WTC11 (cell line): ENCODE measurements around the gene NAV2.

ENCODE experiments used
- CREB1 ChIP-seq: sonication (generic); formaldehyde crosslinking; IDR thresholded peaks from 2 replicates; pipeline ENCODE4 v1.8.0; 2023; ENCODE audit warnings: mild to moderate bottlenecking, missing genetic modification reagents
- NR2C2 ChIP-seq: sonication (generic); formaldehyde crosslinking; IDR thresholded peaks from 2 replicates; pipeline ENCODE4 v1.8.0; 2022; ENCODE audit warnings: mild to moderate bottlenecking, missing genetic modification reagents
- NR3C1 ChIP-seq: sonication (generic); formaldehyde crosslinking; conservative IDR thresholded peaks from 2 replicates; pipeline ENCODE4 v1.8.1; 2023; ENCODE audit warnings: low read depth, mild to moderate bottlenecking, missing genetic modification reagents
- OVOL2 ChIP-seq: fragments of 250-450 bp; sonication (Bioruptor Pico); IDR thresholded peaks from 2 replicates; pipeline ENCODE4 v1.9.0; 2021; ENCODE audit warnings: mild to moderate bottlenecking, borderline replicate concordance
- SP1 ChIP-seq: sonication (generic); formaldehyde crosslinking; conservative IDR thresholded peaks from 2 replicates; pipeline ENCODE4 v1.8.1; 2022; ENCODE audit warnings: missing genetic modification reagents
- ZNF138 ChIP-seq: sonication (generic); formaldehyde crosslinking; conservative IDR thresholded peaks from 2 replicates; pipeline ENCODE4 v1.8.1; 2022; ENCODE audit warnings: mild to moderate bottlenecking, moderate library complexity, missing genetic modification reagents
- TF ChIP-seq, protein P1 (sequence below): fragments of 200-600 bp; IDR thresholded peaks from 2 replicates; pipeline ENCODE4 v1.8.0; 2022; ENCODE audit warnings: antibody characterized with exemption
- TF ChIP-seq, protein P2 (sequence below): sonication (generic); formaldehyde crosslinking; conservative IDR thresholded peaks from 2 replicates; pipeline ENCODE4 v1.8.1; 2022; ENCODE audit warnings: mild to moderate bottlenecking, missing genetic modification reagents
- TF ChIP-seq, protein P3 (sequence below): sonication (generic); formaldehyde crosslinking; IDR thresholded peaks from 2 replicates; pipeline ENCODE4 v1.8.0; 2022; ENCODE audit warnings: mild to moderate bottlenecking, missing genetic modification reagents
- TF ChIP-seq, protein P4 (sequence below): sonication (generic); formaldehyde crosslinking; IDR thresholded peaks from 2 replicates; pipeline ENCODE4 v1.8.1; 2023; ENCODE audit warnings: mild to moderate bottlenecking, missing genetic modification reagents, moderate library complexity

DNA sequence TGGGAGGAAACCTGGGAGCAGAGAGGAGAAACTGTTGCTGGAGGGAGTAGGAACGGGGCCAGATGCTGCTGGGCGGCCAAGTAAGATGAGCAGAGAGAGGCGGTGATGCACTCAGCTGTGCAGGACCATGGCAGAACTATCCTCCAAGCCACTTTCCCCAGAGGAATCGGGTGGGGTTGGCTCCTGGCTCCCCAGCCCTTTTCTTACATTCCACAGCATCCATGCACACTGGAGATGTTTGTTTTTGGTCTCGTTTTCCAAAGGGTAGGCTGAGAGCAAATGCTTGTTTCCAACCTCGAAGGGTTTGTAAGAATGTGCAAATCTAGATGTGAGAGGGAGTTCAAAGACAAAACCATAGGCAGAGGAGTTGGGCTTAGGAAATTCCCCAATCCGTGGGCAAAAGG lies 374.5 kb downstream of the NAV2 start:
- TF ChIP-seq, protein P1, sequence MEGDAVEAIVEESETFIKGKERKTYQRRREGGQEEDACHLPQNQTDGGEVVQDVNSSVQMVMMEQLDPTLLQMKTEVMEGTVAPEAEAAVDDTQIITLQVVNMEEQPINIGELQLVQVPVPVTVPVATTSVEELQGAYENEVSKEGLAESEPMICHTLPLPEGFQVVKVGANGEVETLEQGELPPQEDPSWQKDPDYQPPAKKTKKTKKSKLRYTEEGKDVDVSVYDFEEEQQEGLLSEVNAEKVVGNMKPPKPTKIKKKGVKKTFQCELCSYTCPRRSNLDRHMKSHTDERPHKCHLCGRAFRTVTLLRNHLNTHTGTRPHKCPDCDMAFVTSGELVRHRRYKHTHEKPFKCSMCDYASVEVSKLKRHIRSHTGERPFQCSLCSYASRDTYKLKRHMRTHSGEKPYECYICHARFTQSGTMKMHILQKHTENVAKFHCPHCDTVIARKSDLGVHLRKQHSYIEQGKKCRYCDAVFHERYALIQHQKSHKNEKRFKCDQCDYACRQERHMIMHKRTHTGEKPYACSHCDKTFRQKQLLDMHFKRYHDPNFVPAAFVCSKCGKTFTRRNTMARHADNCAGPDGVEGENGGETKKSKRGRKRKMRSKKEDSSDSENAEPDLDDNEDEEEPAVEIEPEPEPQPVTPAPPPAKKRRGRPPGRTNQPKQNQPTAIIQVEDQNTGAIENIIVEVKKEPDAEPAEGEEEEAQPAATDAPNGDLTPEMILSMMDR: no peak
- TF ChIP-seq, protein P2, sequence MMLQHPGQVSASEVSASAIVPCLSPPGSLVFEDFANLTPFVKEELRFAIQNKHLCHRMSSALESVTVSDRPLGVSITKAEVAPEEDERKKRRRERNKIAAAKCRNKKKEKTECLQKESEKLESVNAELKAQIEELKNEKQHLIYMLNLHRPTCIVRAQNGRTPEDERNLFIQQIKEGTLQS (CRISPR knock-in tag): no peak
- TF ChIP-seq SP1 (CRISPR knock-in tag) (no peak), OVOL2 (no peak), ZNF138 (no peak), CREB1 (CRISPR knock-in tag) (no peak), NR2C2 (no peak), NR3C1 (no peak)
- TF ChIP-seq, protein P3, sequence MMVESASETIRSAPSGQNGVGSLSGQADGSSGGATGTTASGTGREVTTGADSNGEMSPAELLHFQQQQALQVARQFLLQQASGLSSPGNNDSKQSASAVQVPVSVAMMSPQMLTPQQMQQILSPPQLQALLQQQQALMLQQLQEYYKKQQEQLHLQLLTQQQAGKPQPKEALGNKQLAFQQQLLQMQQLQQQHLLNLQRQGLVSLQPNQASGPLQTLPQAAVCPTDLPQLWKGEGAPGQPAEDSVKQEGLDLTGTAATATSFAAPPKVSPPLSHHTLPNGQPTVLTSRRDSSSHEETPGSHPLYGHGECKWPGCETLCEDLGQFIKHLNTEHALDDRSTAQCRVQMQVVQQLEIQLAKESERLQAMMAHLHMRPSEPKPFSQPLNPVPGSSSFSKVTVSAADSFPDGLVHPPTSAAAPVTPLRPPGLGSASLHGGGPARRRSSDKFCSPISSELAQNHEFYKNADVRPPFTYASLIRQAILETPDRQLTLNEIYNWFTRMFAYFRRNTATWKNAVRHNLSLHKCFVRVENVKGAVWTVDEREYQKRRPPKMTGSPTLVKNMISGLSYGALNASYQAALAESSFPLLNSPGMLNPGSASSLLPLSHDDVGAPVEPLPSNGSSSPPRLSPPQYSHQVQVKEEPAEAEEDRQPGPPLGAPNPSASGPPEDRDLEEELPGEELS (CRISPR knock-in tag): no peak
- TF ChIP-seq, protein P4, sequence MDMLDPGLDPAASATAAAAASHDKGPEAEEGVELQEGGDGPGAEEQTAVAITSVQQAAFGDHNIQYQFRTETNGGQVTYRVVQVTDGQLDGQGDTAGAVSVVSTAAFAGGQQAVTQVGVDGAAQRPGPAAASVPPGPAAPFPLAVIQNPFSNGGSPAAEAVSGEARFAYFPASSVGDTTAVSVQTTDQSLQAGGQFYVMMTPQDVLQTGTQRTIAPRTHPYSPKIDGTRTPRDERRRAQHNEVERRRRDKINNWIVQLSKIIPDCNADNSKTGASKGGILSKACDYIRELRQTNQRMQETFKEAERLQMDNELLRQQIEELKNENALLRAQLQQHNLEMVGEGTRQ (CRISPR knock-in tag): no peak
